ENCODE data around the gene CHAMP1.
A peak's percentile ranks its signal among the peaks of the same experiment; 100 is the strongest.

Gene CHAMP1

GRCh38 chr13:114279758-114280355, 34.4 kb upstream of the CHAMP1 start:
- no peak for TF ChIP-seq TAF1 (IDR thresholded peaks at IDR 0.05; ENCODE audit: low read depth, low read length)
- no peak for TF ChIP-seq PAX5 (IDR thresholded peaks at IDR 0.05; ENCODE audit: insufficient read depth, low read length, severe bottlenecking)
- TF ChIP-seq POLR2A (IDR thresholded peaks at IDR 0.05; ENCODE audit: low read depth, low read length), result no peak
- no peak for TF ChIP-seq SPI1 (IDR thresholded peaks at IDR 0.05; ENCODE audit: low read depth, low read length)
- TF ChIP-seq POLR2AphosphoS5 (IDR thresholded peaks at IDR 0.05; ENCODE audit: low read depth, low read length), result no peak
- no peak for TF ChIP-seq POU2F2 (IDR thresholded peaks at IDR 0.05; ENCODE audit: low read depth, low read length)
- DNase-seq (ENCODE audit: insufficient read length, low spot score) (no peak), FAIRE-seq (no peak)

DNA sequence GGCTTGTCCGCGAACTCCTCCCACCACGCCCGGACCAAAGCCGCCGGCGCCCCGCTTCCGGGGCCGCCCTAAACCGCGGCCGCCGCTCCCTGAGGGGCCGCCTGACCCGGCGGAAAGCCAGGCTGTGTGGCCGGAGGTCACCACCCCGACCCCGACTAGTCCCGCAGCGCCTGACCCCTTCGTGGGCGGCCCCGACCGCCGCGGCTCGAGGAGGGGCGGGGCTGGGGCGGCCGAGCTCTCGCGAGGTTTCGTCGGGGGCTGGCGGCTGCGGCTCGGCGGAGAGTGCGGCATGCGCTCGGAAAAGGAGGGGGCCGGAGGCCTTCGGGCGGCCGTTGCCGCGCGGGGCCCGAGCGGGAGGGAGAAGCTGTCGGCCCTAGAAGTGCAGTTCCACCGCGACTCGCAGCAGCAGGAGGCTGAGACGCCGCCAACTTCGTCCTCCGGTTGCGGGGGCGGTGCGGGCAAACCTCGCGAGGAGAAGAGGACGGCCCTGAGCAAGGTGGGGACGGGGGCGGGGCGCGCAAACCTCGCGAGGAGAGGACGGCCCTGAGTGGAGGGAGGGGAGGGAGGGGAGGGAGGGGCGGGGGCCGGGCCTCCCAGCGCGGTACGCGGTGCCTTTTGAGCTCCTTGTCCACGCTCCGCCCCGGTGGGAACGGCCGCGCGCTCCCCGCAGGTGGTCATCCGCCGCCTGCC, 32.8 kb upstream of the CHAMP1 start, which contains the start of gene UPF3A:
UPF3A (plus strand) TSS at position 251 of the 690 bp plus-strand sequence; CDS start at position 290, 39 bp downstream.
- peak; percentile 92 for FAIRE-seq
- peak; percentile 77 for DNase-seq (ENCODE audit: insufficient read length, low spot score)
- TF ChIP-seq TAF1 (IDR thresholded peaks at IDR 0.05; ENCODE audit: low read depth, low read length) (no peak), POU2F2 (IDR thresholded peaks at IDR 0.05; ENCODE audit: low read depth, low read length) (0 out of 2 replicates have a peak, but pooled peaks have one; percentile 5), POLR2A (IDR thresholded peaks at IDR 0.05; ENCODE audit: low read depth, low read length) (peak; percentile 83), POLR2AphosphoS5 (IDR thresholded peaks at IDR 0.05; ENCODE audit: low read depth, low read length) (peak; percentile 88)

DNA sequence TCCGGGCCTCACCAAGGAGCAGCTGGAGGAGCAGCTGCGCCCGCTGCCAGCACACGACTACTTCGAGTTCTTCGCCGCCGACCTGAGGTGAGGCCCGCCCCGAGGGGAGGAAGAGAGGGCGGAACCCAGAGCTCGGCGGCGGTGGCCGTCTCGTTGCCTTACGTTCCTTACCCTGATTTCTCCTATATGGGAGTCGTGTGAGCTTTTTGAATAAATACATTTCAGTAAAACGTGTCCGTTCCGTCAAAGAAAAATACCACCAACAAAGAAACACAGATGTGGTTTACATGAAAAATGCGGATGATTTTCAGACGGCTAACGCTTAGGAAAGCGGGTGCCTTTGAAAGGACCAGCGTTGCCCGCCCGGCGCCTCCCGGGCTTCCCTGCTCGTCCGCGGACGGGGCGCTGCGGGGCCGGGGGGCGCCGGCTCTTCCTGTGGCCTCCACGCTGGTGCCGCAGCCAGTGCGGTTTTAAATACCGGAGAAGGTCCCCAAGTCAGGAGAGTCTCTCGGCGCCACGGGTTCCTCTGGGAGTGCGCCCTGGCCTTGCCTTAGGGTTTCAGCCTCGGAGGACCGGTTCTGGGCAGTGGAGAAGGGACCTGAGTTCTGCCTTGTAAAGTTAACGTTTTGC, 32.1 kb upstream of the CHAMP1 start:
- DNase-seq (ENCODE audit: insufficient read length, low spot score) (no peak), FAIRE-seq (no peak)
- TF ChIP-seq POLR2AphosphoS5 (IDR thresholded peaks at IDR 0.05; ENCODE audit: low read depth, low read length), result peak; percentile 20; the same call in 1 of the 2 replicates
- no peak for TF ChIP-seq POLR2A (IDR thresholded peaks at IDR 0.05; ENCODE audit: low read depth, low read length)

GRCh38 chr13:114283576-114283975, 30.7 kb upstream of the CHAMP1 start:
- FAIRE-seq, result no peak
- TF ChIP-seq POLR2A (IDR thresholded peaks at IDR 0.05; ENCODE audit: low read depth, low read length), result no peak
- no peak for TF ChIP-seq SPI1 (IDR thresholded peaks at IDR 0.05; ENCODE audit: low read depth, low read length)
- TF ChIP-seq TAF1 (IDR thresholded peaks at IDR 0.05; ENCODE audit: low read depth, low read length), result no peak
- TF ChIP-seq POU2F2 (IDR thresholded peaks at IDR 0.05; ENCODE audit: low read depth, low read length), result no peak
- TF ChIP-seq POLR2AphosphoS5 (IDR thresholded peaks at IDR 0.05; ENCODE audit: low read depth, low read length), result no peak
- no peak for TF ChIP-seq PAX5 (IDR thresholded peaks at IDR 0.05; ENCODE audit: insufficient read depth, low read length, severe bottlenecking)
- no peak for DNase-seq (ENCODE audit: insufficient read length, low spot score)

GRCh38 chr13:114284680-114285079, 29.6 kb upstream of the CHAMP1 start:
- TF ChIP-seq SPI1 (IDR thresholded peaks at IDR 0.05; ENCODE audit: low read depth, low read length) (no peak), TAF1 (IDR thresholded peaks at IDR 0.05; ENCODE audit: low read depth, low read length) (no peak), POLR2A (IDR thresholded peaks at IDR 0.05; ENCODE audit: low read depth, low read length) (no peak), POU2F2 (IDR thresholded peaks at IDR 0.05; ENCODE audit: low read depth, low read length) (no peak), PAX5 (IDR thresholded peaks at IDR 0.05; ENCODE audit: insufficient read depth, low read length, severe bottlenecking) (no peak), POLR2AphosphoS5 (IDR thresholded peaks at IDR 0.05; ENCODE audit: low read depth, low read length) (no peak)
- FAIRE-seq (no peak), DNase-seq (ENCODE audit: insufficient read length, low spot score) (no peak)

DNA sequence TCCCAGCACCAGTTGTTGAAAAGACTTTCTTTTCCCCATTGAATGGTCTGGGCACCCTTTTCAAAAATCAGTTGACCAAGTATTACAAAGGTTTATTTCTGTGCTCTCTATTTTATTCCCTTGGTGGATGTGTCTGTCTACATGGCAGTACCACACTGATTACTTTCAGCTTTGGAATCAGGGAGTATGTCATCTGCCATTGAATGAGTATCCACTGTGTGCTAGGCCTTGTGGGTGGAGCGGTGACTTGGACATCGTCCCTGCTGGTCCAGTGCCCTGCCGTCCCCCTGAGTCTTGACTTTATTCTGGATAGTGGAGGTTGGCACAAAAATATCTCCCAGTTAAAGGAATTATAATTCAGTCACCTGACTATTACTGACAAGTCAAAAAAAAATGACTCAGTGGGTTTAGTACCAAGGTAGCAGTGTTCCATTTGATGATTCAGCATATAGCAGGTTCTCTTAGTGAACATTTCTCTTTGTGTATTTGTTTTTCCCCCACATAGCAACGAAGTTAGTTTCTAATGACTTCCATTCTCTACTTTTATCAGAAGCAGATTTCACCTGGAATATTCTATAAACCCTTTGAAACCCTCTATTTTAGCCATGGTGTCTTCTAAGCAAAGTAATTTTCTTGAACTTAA, 29.0 kb upstream of the CHAMP1 start:
- TF ChIP-seq POU2F2 (IDR thresholded peaks at IDR 0.05; ENCODE audit: low read depth, low read length), result no peak
- no peak for TF ChIP-seq POLR2A (IDR thresholded peaks at IDR 0.05; ENCODE audit: low read depth, low read length)
- no peak for TF ChIP-seq PAX5 (IDR thresholded peaks at IDR 0.05; ENCODE audit: insufficient read depth, low read length, severe bottlenecking)
- no peak for TF ChIP-seq POLR2AphosphoS5 (IDR thresholded peaks at IDR 0.05; ENCODE audit: low read depth, low read length)
- TF ChIP-seq SPI1 (IDR thresholded peaks at IDR 0.05; ENCODE audit: low read depth, low read length), result no peak
- TF ChIP-seq TAF1 (IDR thresholded peaks at IDR 0.05; ENCODE audit: low read depth, low read length), result no peak
- FAIRE-seq, result no peak
- no peak for DNase-seq (ENCODE audit: insufficient read length, low spot score)

DNA sequence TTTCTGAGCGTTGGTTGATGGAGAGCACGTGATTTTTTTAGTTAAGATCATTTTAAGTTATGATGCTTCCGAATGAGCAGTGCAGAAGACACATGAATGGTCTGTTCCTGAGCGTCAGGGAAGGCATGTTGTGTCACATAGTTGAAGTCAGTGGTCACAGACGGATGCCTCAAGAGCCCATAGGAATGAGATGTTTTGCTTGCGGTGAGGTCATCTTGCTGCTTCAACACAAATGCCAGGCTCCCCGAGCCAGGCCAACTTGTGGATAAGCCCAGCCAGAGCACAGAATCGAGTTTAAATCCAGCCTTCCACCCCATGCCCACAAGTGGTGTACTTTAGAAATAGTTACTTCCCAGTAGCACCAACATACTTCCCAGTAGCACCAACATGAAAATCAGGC, 27.5 kb upstream of the CHAMP1 start:
- FAIRE-seq (no peak), DNase-seq (ENCODE audit: insufficient read length, low spot score) (no peak)
- TF ChIP-seq POLR2AphosphoS5 (IDR thresholded peaks at IDR 0.05; ENCODE audit: low read depth, low read length) (no peak), POU2F2 (IDR thresholded peaks at IDR 0.05; ENCODE audit: low read depth, low read length) (no peak), SPI1 (IDR thresholded peaks at IDR 0.05; ENCODE audit: low read depth, low read length) (no peak), POLR2A (IDR thresholded peaks at IDR 0.05; ENCODE audit: low read depth, low read length) (no peak), PAX5 (IDR thresholded peaks at IDR 0.05; ENCODE audit: insufficient read depth, low read length, severe bottlenecking) (no peak), TAF1 (IDR thresholded peaks at IDR 0.05; ENCODE audit: low read depth, low read length) (no peak)

GRCh38 chr13:114288157-114288591, 26.1 kb upstream of the CHAMP1 start:
- FAIRE-seq, result no peak
- TF ChIP-seq TAF1 (IDR thresholded peaks at IDR 0.05; ENCODE audit: low read depth, low read length), result no peak
- peak; percentile 60; the same call in 1 of the 2 replicates for TF ChIP-seq POLR2AphosphoS5 (IDR thresholded peaks at IDR 0.05; ENCODE audit: low read depth, low read length)
- peak; percentile 17; the same call in 1 of the 2 replicates for TF ChIP-seq POLR2A (IDR thresholded peaks at IDR 0.05; ENCODE audit: low read depth, low read length)
- no peak for TF ChIP-seq SPI1 (IDR thresholded peaks at IDR 0.05; ENCODE audit: low read depth, low read length)
- no peak for TF ChIP-seq POU2F2 (IDR thresholded peaks at IDR 0.05; ENCODE audit: low read depth, low read length)
- no peak for TF ChIP-seq PAX5 (IDR thresholded peaks at IDR 0.05; ENCODE audit: insufficient read depth, low read length, severe bottlenecking)

GRCh38 chr13:114296448-114296847, 17.9 kb upstream of the CHAMP1 start:
- FAIRE-seq (no peak), DNase-seq (ENCODE audit: insufficient read length, low spot score) (no peak)

More at GRCh38 chr13:114288157-114288591, 26.1 kb upstream of the CHAMP1 start:
- no peak for DNase-seq (ENCODE audit: insufficient read length, low spot score)

More at GRCh38 chr13:114296448-114296847, 17.9 kb upstream of the CHAMP1 start:
- TF ChIP-seq POLR2A (IDR thresholded peaks at IDR 0.05; ENCODE audit: low read depth, low read length), result no peak
- no peak for TF ChIP-seq TAF1 (IDR thresholded peaks at IDR 0.05; ENCODE audit: low read depth, low read length)
- no peak for TF ChIP-seq PAX5 (IDR thresholded peaks at IDR 0.05; ENCODE audit: insufficient read depth, low read length, severe bottlenecking)
- no peak for TF ChIP-seq POU2F2 (IDR thresholded peaks at IDR 0.05; ENCODE audit: low read depth, low read length)
- TF ChIP-seq SPI1 (IDR thresholded peaks at IDR 0.05; ENCODE audit: low read depth, low read length), result no peak
- TF ChIP-seq POLR2AphosphoS5 (IDR thresholded peaks at IDR 0.05; ENCODE audit: low read depth, low read length), result no peak
